IMR-90 (cell line): Measurements from ENCODE around the gene CACNB2. TPM values are rescaled to one million over a fixed set of nuclear protein-coding genes. Genes with fewer than 3 reads are reported as not detected.

Source experiments
- ATAC-seq: fragments of 200-7000 bp; cut with Tn5 transposase; 2 replicates; pipeline ENCODE4 v1.9.1; 2020; ENCODE audit warnings: low read depth, mild to moderate bottlenecking, moderate library complexity
- BruUV-seq: library from RNA; stranded (reverse); fragments of 400-500 nt; replicated peaks from 2 replicates; lab custom pipeline; 2021; lab: Mats Ljungman, UMichigan
- CTCF ChIA-PET: fragments of 300-600 bp; formaldehyde crosslinking; extraction: SDS; loops from one replicate; lab custom pipeline; 2021; ENCODE audit warnings: antibody characterized with exemption; lab: Yijun Ruan, JAX
- POLR2A ChIA-PET: fragments of 300-600 bp; sonication (Branson Sonifier 250); formaldehyde crosslinking; loops from one replicate; lab custom pipeline; 2022; ENCODE audit warnings: antibody characterized with exemption; ENCODE audit not compliant: unreplicated experiment; lab: Charles Lee
- DNase-seq: peaks from one replicate; pipeline ENCODE4 v3.0.0; 2013
- H2AFZ ChIP-seq: replicated peaks from 2 replicates; pipeline ENCODE3; 2013; ENCODE audit warnings: low read length, mild to moderate bottlenecking; ENCODE audit not compliant: poor library complexity
- H2AK5ac ChIP-seq: 2 replicates; pipeline ENCODE4 v1.6.1; 2013; ENCODE audit warnings: low read depth, low read length, inconsistent platforms
- H2AK9ac ChIP-seq: replicated peaks from 2 replicates; pipeline ENCODE3; 2013; ENCODE audit warnings: mild to moderate bottlenecking, low read depth, low read length, moderate library complexity; ENCODE audit not compliant: poor library complexity
- H2BK120ac ChIP-seq: 2 replicates; pipeline ENCODE4 v1.6.1; 2013; ENCODE audit warnings: low read depth, low read length, inconsistent platforms
- H2BK15ac ChIP-seq: 3 replicates; pipeline ENCODE4 v1.6.1; 2013; ENCODE audit warnings: low read depth, low read length, inconsistent platforms
- H2BK20ac ChIP-seq: 2 replicates; pipeline ENCODE4 v1.6.1; 2013; ENCODE audit warnings: low read depth, mild to moderate bottlenecking, inconsistent platforms, low read length, moderate library complexity
- H2BK5ac ChIP-seq: 2 replicates; pipeline ENCODE4 v1.6.1; 2013; ENCODE audit warnings: mild to moderate bottlenecking, low read depth, low read length, inconsistent platforms; ENCODE audit not compliant: poor library complexity, severe bottlenecking
- H3K14ac ChIP-seq: replicated peaks from 2 replicates; pipeline ENCODE4 v1.6.1; 2013; ENCODE audit warnings: low read depth, low read length, inconsistent platforms
- H3K18ac ChIP-seq: 2 replicates; pipeline ENCODE4 v1.6.1; 2013; ENCODE audit warnings: low read depth, low read length, control low read depth
- H3K23ac ChIP-seq: 2 replicates; pipeline ENCODE4 v1.6.1; 2013; ENCODE audit warnings: low read depth, low read length, inconsistent platforms
- H3K27ac ChIP-seq: 2 replicates; pipeline ENCODE4 v1.5.1; 2013; ENCODE audit warnings: mild to moderate bottlenecking, control low read depth, low read length; ENCODE audit not compliant: insufficient read depth
- H3K27me3 ChIP-seq: 2 replicates; pipeline ENCODE4 v1.6.1; 2013; ENCODE audit warnings: low read length; ENCODE audit not compliant: control insufficient read depth, insufficient read depth
- H3K36me3 ChIP-seq: 2 replicates; pipeline ENCODE4 v1.6.1; 2013; ENCODE audit warnings: low read length, mixed read lengths; ENCODE audit not compliant: control insufficient read depth, insufficient read depth
- H3K4ac ChIP-seq: 2 replicates; pipeline ENCODE4 v1.6.1; 2013; ENCODE audit warnings: low read depth, low read length, inconsistent platforms
- H3K4me1 ChIP-seq: 2 replicates; pipeline ENCODE4 v1.6.1; 2013; ENCODE audit warnings: low read length, mixed read lengths; ENCODE audit not compliant: control insufficient read depth, insufficient read depth
- H3K4me2 ChIP-seq: 2 replicates; pipeline ENCODE4 v1.6.1; 2013; ENCODE audit warnings: low read depth, mild to moderate bottlenecking, control low read depth, low read length, moderate library complexity
- H3K4me3 ChIP-seq: 2 replicates; pipeline ENCODE4 v1.5.1; 2013; ENCODE audit warnings: low read depth, mild to moderate bottlenecking, control low read depth, low read length, moderate library complexity; ENCODE audit not compliant: insufficient read depth
- H3K56ac ChIP-seq: 2 replicates; pipeline ENCODE4 v1.6.1; 2013; ENCODE audit warnings: low read length, inconsistent platforms; ENCODE audit not compliant: insufficient read depth; ENCODE audit errors: extremely low read depth
- H3K79me1 ChIP-seq, 2 experiments: 2 replicates each; pipeline ENCODE4 v1.6.1; 2013; ENCODE audit warnings: low read length in 2 of 2, inconsistent platforms in 1 of 2, low read depth in 1 of 2
- H3K9ac ChIP-seq: 2 replicates; pipeline ENCODE4 v1.6.1; 2013; ENCODE audit warnings: low read depth, low read length, control low read depth
- H3K9me1 ChIP-seq: 2 replicates; pipeline ENCODE4 v1.6.1; 2013; ENCODE audit warnings: low read length, inconsistent platforms; ENCODE audit not compliant: insufficient read depth
- H3K9me3 ChIP-seq: 2 replicates; pipeline ENCODE4 v1.6.1; 2013; ENCODE audit warnings: low read length; ENCODE audit not compliant: control insufficient read depth, insufficient read depth
- H4K20me1 ChIP-seq: 2 replicates; pipeline ENCODE4 v1.6.1; 2013; ENCODE audit warnings: low read length, inconsistent platforms; ENCODE audit not compliant: insufficient read depth
- H4K5ac ChIP-seq: 2 replicates; pipeline ENCODE4 v1.6.1; 2013; ENCODE audit warnings: mild to moderate bottlenecking, low read depth, low read length, control low read depth
- H4K8ac ChIP-seq, 2 experiments: 2 replicates each; pipeline ENCODE4 v1.6.1; 2013; ENCODE audit warnings: low read depth in 2 of 2, low read length in 2 of 2, control low read depth in 1 of 2, inconsistent platforms in 1 of 2
- H4K91ac ChIP-seq: 2 replicates; pipeline ENCODE4 v1.6.1; 2013; ENCODE audit warnings: low read depth, low read length, inconsistent platforms; ENCODE audit not compliant: insufficient read depth
- BHLHE40 ChIP-seq: fragments of 150-350 bp; IDR thresholded peaks from 2 replicates; pipeline ENCODE4 v1.6.1; 2016; ENCODE audit warnings: mild to moderate bottlenecking, low read depth, low read length
- CEBPB ChIP-seq: IDR thresholded peaks from 2 replicates; pipeline ENCODE4 v1.6.1; 2012; ENCODE audit warnings: low read depth, low read length, improper control_type of control experiment
- CHD1 ChIP-seq: IDR thresholded peaks from 2 replicates; pipeline ENCODE4 v1.6.1; 2012; ENCODE audit warnings: low read depth, low read length, improper control_type of control experiment
- FOS ChIP-seq: fragments of 150-350 bp; IDR thresholded peaks from 2 replicates; pipeline ENCODE4 v1.6.1; 2016; ENCODE audit warnings: low read depth, low read length
- MAFK ChIP-seq: IDR thresholded peaks from 2 replicates; pipeline ENCODE4 v1.6.1; 2012; ENCODE audit warnings: low read depth, low read length, improper control_type of control experiment
- MAZ ChIP-seq: IDR thresholded peaks from 2 replicates; pipeline ENCODE4 v1.6.1; 2012; ENCODE audit warnings: low read depth, mild to moderate bottlenecking, low read length, improper control_type of control experiment, moderate library complexity, borderline replicate concordance
- MXI1 ChIP-seq: IDR thresholded peaks from 2 replicates; pipeline ENCODE4 v1.6.1; 2012; ENCODE audit warnings: low read depth, mild to moderate bottlenecking, low read length, moderate library complexity, borderline replicate concordance
- NFE2L2 ChIP-seq: fragments of 150-350 bp; IDR thresholded peaks from 2 replicates; pipeline ENCODE4 v1.6.1; 2016; ENCODE audit warnings: low read depth, mild to moderate bottlenecking, low read length
- POLR2A ChIP-seq: IDR thresholded peaks from 2 replicates; pipeline ENCODE4 v1.6.1; 2012; ENCODE audit warnings: mild to moderate bottlenecking, low read depth, low read length
- RAD21 ChIP-seq: IDR thresholded peaks from 2 replicates; pipeline ENCODE4 v1.6.1; 2012; ENCODE audit warnings: low read length, improper control_type of control experiment
- RCOR1 ChIP-seq: IDR thresholded peaks from 2 replicates; pipeline ENCODE4 v1.6.1; 2012; ENCODE audit warnings: mild to moderate bottlenecking, low read length, improper control_type of control experiment; ENCODE audit not compliant: insufficient replicate concordance
- RFX5 ChIP-seq: IDR thresholded peaks from 2 replicates; pipeline ENCODE4 v1.8.0; 2012; ENCODE audit warnings: low read depth, mild to moderate bottlenecking, low read length, moderate library complexity
- SMC3 ChIP-seq: fragments of 150-350 bp; IDR thresholded peaks from 2 replicates; pipeline ENCODE4 v1.6.1; 2016; ENCODE audit warnings: low read depth, mild to moderate bottlenecking, antibody characterized with exemption, low read length, moderate library complexity
- WGBS, 2 experiments: methylation state at CpG; one replicate each; pipeline versions ENCODE4 v1.1.5 to v1.1.7; 2013; ENCODE audit warnings: missing lambda C conversion rate in 2 of 2; ENCODE audit not compliant: insufficient read length in 1 of 2; ENCODE audit errors: extremely low coverage in 2 of 2; 5-methylcytosine and 5-hydroxymethylcytosine counted together
- dilution Hi-C: fragments of 300-500 bp; cut with HindIII; formaldehyde crosslinking; loops from one replicate; pipeline ENCODE4 v1.14.3; 2018; ENCODE audit warnings: low sequenced_read_pairs; ENCODE audit not compliant: unreplicated experiment
- in situ Hi-C: fragments of 300-500 bp; cut with MboI; formaldehyde crosslinking; loops from 3 replicates; pipeline ENCODE4 v1.14.3; 2019; ENCODE audit warnings: low sequenced_read_pairs, inconsistent platforms, mixed read lengths
- intact Hi-C: fragments of 100-400 bp; cut with micrococcal nuclease; formaldehyde crosslinking; loops from 2 replicates; pipeline ENCODE4 v1.10.0; 2022
- polyA plus RNA-seq, 3 experiments: library from polyadenylated mRNA; depleted of rRNA; stranded (reverse); fragments of >200 nt; gene quantifications; 2 replicates each; pipeline ENCODE4 v1.2.3, GENCODE V29; 2012; ENCODE audit warnings: low replicate concordance in 1 of 3
- total RNA-seq: library from RNA; depleted of rRNA; stranded (reverse); fragments of >200 nt; gene quantifications from 2 replicates; pipeline ENCODE4 v1.2.3, GENCODE V29; 2012
- TF ChIP-seq, protein P1 (sequence below): conservative IDR thresholded peaks from 2 replicates; pipeline ENCODE4 v1.5.1; 2012; ENCODE audit warnings: mild to moderate bottlenecking, low read depth, low read length, improper control_type of control experiment
- TF ChIP-seq, protein P2 (sequence below): fragments of 150-350 bp; IDR thresholded peaks from 2 replicates; pipeline ENCODE4 v1.6.1; 2016; ENCODE audit warnings: low read depth, mild to moderate bottlenecking, low read length, moderate library complexity, borderline replicate concordance
- TF ChIP-seq, protein P3 (sequence below): fragments of 150-350 bp; IDR thresholded peaks from 2 replicates; pipeline ENCODE4 v1.6.1; 2017; ENCODE audit warnings: mild to moderate bottlenecking, antibody characterized with exemption, low read length, low read depth

CACNB2 gene
- total and polyA plus RNA-seq, 2 of the 4 experiments (the other 2 are of a cell fraction): 0.36 TPM

DNA sequence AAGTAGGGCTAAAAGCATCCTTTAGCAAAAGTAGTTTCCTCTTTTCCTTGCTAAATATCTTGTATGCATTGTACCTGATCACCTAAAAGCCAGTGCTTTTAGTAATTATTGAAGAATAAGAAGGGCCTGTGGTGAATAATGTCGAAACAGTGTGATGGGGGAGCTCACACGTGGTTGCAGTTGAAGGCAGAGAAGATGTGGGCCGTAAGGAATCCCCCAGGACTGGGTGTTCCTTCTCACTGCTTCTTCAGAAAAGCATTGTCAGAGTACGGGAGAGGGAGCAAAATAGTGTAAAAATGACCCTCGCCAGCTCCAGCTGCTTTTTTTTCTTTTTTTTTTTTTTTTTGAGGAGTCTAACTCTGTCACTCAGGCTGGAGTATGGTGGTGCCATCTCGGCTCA, 310.1 kb downstream of the CACNB2 start:
- intact Hi-C loops (no loop called here), in situ Hi-C loops (no loop called here), dilution Hi-C loops (no loop called here)
- Histone ChIP-seq H3K79me1 (no peaks in the 10 kb centered on the region), H4K8ac (no peak overlapping the region), H3K4me3 (no peak overlapping the region), H2BK5ac (no peak overlapping the region), H2BK20ac (no peak overlapping the region), H2AFZ (no peak overlapping the region), H4K20me1 (no peaks in the 10 kb centered on the region), H2AK9ac (no peak overlapping the region), H3K4me1 (no peaks in the 10 kb centered on the region), H3K4me2 (no peak overlapping the region), H3K14ac (no peak overlapping the region), H3K9ac (no peak overlapping the region), H3K23ac (no peak overlapping the region), H2BK15ac (no peak overlapping the region), H3K9me1 (no peaks in the 10 kb centered on the region), H3K56ac (no peak overlapping the region), H3K4ac (no peak overlapping the region), H3K36me3 (no peaks in the 10 kb centered on the region), H2BK120ac (no peak overlapping the region), H3K27me3 (0 out of 2 replicates have a peak, but pooled peaks cover 2% of the 10 kb centered on the region), H2AK5ac (no peak overlapping the region), H4K91ac (no peak overlapping the region), H3K9me3 (no peaks in the 10 kb centered on the region), H4K5ac (no peak overlapping the region), H3K18ac (no peak overlapping the region), H3K27ac (no peak overlapping the region)
- ATAC-seq (no peak), DNase-seq (no peak)
- CTCF ChIA-PET: no interaction called here
- WGBS, 2 experiments: 80% methylated on average over 1 of the region's 6 CpGs; no CpG with 5 or more reads in 1 of the 2 experiments
- no TSS peak for BruUV-seq
- TF ChIP-seq, protein P1, sequence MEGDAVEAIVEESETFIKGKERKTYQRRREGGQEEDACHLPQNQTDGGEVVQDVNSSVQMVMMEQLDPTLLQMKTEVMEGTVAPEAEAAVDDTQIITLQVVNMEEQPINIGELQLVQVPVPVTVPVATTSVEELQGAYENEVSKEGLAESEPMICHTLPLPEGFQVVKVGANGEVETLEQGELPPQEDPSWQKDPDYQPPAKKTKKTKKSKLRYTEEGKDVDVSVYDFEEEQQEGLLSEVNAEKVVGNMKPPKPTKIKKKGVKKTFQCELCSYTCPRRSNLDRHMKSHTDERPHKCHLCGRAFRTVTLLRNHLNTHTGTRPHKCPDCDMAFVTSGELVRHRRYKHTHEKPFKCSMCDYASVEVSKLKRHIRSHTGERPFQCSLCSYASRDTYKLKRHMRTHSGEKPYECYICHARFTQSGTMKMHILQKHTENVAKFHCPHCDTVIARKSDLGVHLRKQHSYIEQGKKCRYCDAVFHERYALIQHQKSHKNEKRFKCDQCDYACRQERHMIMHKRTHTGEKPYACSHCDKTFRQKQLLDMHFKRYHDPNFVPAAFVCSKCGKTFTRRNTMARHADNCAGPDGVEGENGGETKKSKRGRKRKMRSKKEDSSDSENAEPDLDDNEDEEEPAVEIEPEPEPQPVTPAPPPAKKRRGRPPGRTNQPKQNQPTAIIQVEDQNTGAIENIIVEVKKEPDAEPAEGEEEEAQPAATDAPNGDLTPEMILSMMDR: no peak
- TF ChIP-seq MXI1 (no peak), MAFK (no peak), POLR2A (no peak), RCOR1 (no peak), RAD21 (no peak), MAZ (no peak), SMC3 (no peak), BHLHE40 (no peak), CEBPB (no peak), CHD1 (no peak), FOS (no peak), RFX5 (no peak), NFE2L2 (no peak)
- TF ChIP-seq, protein P2, sequence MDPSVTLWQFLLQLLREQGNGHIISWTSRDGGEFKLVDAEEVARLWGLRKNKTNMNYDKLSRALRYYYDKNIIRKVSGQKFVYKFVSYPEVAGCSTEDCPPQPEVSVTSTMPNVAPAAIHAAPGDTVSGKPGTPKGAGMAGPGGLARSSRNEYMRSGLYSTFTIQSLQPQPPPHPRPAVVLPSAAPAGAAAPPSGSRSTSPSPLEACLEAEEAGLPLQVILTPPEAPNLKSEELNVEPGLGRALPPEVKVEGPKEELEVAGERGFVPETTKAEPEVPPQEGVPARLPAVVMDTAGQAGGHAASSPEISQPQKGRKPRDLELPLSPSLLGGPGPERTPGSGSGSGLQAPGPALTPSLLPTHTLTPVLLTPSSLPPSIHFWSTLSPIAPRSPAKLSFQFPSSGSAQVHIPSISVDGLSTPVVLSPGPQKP: no peak
- TF ChIP-seq, protein P3, sequence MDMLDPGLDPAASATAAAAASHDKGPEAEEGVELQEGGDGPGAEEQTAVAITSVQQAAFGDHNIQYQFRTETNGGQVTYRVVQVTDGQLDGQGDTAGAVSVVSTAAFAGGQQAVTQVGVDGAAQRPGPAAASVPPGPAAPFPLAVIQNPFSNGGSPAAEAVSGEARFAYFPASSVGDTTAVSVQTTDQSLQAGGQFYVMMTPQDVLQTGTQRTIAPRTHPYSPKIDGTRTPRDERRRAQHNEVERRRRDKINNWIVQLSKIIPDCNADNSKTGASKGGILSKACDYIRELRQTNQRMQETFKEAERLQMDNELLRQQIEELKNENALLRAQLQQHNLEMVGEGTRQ: no peak
- POLR2A ChIA-PET: no interaction called here
